SW 1271 (cell line): ENCODE results near the gene SLC31A1.

Experiments used
- DNase-seq, 2 experiments: peaks; one replicate each; lab custom pipeline; 2025; lab: John Stamatoyannopoulos, UW

SLC31A1 gene

GRCh38 chr9:113307396-113307975 lies 86.1 kb downstream of the SLC31A1 start:
- no peak for DNase-seq

- peak in 1 of 2 experiments; percentile 55 for DNase-seq
Observed at GRCh38 chr9:113309204-113309813, 88.0 kb downstream of the SLC31A1 start.

DNA sequence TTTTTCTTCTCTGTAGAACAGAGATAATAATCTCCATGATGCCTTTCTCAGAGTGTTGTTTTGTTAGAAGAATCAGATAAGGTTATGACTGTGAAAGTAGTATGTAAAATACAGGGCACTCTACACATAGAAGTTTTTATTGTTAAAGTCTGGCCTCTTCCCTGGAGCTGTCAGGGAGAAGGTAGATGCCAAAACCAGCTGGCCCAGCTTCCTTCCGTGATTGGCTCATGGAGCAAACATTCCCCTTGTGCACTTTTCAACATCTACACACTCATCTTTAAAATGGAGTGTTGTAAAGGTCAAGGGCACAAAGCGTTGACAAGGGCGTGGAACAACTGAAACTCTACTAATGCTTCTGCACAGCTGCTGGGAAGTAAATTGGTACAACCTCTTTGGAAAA lies 89.2 kb downstream of the SLC31A1 start:
- no peak for DNase-seq

- DNase-seq = no peak
Observed at GRCh38 chr9:113311961-113312360, 90.6 kb downstream of the SLC31A1 start.

DNA sequence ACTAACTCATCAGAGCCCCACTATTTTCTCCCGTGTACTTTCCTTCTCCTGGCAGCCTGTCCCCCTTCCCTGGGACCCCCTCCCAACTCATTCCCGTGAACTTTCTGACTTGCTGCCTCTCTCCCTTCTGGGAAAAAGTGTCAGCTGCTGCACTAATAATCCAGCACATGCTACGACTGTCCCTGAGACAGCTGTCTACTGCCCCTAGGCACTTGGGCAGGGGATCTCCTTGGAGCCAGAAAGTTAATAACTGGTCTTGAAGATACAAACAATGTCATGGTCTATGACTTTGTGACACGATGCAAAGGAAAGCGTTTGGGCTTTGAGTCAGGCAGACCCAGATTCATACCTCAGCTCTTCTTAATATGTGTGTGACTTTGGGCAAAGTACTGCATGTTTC lies 91.9 kb downstream of the SLC31A1 start:
- DNase-seq = no peak
